Coronary artery (tissue), 2 donors: ENCODE measurements around the gene COL26A1.

Source experiments
- DNase-seq: peaks from one replicate; pipeline ENCODE4 v3.0.0-alpha.2; 2017; ENCODE audit warnings: low spot score
- H3K27ac ChIP-seq, 2 donors: fragments of 200-600 bp; sonication (generic); one replicate each; pipeline ENCODE4 v1.5.1; 2016 to 2019
- H3K4me3 ChIP-seq: fragments of 200-600 bp; sonication (generic); 2 replicates; pipeline ENCODE4 v1.5.1; 2016; ENCODE audit warnings: mild to moderate bottlenecking, moderate library complexity
- TF ChIP-seq, protein P1 (sequence below): fragments of 200-600 bp; sonication (generic); IDR thresholded peaks from one replicate; pipeline ENCODE4 v1.5.1; 2019; ENCODE audit warnings: antibody characterized with exemption

COL26A1 gene

DNA sequence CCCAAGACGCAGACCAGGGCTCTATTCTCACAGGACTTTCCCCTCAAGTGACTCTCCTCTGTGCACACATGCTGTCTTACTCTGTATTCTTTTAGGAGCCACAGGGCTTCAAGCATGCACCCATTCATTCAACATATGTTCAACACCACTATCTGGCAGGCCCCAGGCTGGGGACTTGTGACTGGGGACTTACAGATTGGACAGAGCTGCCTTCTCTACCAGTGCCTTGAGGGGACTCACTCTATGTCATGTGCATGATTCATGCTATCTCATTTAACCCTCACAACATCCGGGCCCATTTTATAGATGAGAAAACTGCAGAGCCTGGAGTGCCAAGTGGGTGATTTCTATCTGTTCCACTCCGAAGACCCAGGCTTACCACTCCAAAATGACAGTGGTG is 232.1 kb downstream of the COL26A1 start:
- H3K27ac ChIP-seq: no peak overlapping the region
- no peak overlapping the region for H3K4me3 ChIP-seq
- DNase-seq: peak; percentile 49
- TF ChIP-seq, protein P1, sequence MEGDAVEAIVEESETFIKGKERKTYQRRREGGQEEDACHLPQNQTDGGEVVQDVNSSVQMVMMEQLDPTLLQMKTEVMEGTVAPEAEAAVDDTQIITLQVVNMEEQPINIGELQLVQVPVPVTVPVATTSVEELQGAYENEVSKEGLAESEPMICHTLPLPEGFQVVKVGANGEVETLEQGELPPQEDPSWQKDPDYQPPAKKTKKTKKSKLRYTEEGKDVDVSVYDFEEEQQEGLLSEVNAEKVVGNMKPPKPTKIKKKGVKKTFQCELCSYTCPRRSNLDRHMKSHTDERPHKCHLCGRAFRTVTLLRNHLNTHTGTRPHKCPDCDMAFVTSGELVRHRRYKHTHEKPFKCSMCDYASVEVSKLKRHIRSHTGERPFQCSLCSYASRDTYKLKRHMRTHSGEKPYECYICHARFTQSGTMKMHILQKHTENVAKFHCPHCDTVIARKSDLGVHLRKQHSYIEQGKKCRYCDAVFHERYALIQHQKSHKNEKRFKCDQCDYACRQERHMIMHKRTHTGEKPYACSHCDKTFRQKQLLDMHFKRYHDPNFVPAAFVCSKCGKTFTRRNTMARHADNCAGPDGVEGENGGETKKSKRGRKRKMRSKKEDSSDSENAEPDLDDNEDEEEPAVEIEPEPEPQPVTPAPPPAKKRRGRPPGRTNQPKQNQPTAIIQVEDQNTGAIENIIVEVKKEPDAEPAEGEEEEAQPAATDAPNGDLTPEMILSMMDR: no peak

DNA sequence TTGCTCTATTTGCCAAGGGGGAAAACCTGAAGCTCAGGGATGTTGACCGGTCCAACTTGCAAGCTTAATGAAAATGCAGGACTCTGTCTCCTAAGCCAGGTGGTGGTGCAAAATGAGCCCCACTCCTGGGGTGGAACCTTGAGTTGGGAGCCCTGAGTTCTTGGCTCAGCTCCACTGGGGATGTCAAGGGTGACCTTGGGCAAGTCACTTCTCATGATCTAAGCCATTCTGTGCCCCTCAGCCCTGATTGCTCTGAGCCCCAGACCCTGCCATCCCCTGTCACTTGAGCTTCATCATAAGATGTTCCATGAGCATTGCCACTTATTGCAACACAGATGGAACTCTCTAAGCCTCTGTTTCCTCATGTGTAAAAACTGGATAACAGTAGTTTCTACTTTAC is 232.6 kb downstream of the COL26A1 start:
- DNase-seq: peak; percentile 40
- no peak overlapping the region for H3K4me3 ChIP-seq
- no peak overlapping the region for H3K27ac ChIP-seq
- TF ChIP-seq, protein P1: no peak

DNA sequence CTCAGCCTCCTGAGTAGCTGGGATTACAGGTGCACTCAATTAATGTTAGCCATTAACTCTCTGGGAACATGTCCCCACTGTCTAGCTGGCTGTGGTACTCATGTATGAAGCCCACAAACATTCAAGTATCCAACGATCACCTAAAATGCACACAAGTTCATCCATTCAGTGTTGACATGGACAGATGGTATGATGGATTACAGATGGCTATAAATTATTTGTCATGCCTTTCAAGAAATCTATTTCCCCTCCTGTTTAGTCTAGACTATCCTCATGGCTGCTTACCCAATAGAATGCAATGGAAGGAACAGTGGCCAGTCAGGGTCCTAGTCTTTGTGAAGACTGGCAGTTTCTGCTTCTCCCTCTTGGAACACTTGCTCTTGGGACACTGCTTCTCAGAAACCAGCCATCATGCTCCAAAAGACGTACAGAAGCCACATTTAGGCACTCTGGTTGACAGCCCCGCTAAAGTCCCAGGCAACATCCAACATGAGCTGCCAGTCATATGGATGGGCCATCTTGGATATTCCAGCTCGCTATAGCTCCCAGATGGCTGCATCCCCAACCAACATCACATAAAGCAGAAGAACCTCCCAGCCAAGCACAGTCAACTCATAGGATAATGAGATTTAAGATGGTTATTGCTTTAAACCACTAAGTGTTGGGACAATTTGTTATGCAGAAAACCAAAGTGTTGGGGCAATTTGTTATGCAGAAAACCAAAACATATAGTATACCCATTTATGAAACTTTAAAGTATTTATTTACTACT is 233.3 kb downstream of the COL26A1 start:
- Histone ChIP-seq H3K4me3 (no peak overlapping the region), H3K27ac (no peak overlapping the region)
- DNase-seq: no peak
- TF ChIP-seq, protein P1: no peak

DNA sequence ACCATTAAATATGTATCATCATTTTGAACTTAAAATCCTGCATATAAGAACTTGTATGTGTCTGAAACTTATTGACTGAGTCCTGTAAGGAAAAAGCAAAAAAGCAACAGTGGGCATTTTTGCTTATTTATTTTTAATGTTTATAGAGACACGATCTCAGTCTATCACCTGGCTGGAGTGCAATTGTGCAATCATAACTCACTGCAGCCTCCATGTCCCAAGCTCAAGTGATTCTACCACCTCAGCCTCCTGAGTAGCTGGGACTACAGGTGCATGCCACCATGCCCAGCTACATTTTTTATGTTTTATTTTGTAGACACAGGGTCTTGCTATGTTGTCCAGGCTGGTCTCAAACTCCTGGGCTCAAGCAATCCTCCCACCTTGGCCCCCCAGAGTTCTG is 234.2 kb downstream of the COL26A1 start:
- Histone ChIP-seq H3K4me3 (no peak overlapping the region), H3K27ac (no peak overlapping the region)
- TF ChIP-seq, protein P1: no peak
- DNase-seq: no peak

DNA sequence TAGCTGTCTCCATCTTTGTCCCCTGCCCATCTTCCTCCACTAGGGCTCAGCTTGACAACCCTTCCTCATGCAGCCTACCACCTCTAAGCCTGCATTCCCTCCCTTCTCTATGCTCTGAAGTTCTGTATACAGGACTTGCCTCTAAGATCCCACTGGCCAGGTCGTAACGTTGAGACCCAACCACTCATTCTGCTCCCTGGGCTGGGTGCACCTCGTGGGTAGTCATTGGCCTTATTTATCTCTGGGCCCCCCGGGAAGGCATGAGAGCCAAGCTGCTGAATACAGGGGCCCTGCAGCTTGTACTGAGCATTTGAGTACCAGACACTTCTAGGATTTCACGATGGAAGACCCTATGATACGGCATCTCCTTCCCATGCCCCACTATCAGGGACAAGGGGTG is 235.3 kb downstream of the COL26A1 start:
- Histone ChIP-seq H3K4me3 (no peak overlapping the region), H3K27ac (peak overlapping the region; percentile 84 to 91)
- TF ChIP-seq, protein P1: no peak
- DNase-seq: no peak

DNA sequence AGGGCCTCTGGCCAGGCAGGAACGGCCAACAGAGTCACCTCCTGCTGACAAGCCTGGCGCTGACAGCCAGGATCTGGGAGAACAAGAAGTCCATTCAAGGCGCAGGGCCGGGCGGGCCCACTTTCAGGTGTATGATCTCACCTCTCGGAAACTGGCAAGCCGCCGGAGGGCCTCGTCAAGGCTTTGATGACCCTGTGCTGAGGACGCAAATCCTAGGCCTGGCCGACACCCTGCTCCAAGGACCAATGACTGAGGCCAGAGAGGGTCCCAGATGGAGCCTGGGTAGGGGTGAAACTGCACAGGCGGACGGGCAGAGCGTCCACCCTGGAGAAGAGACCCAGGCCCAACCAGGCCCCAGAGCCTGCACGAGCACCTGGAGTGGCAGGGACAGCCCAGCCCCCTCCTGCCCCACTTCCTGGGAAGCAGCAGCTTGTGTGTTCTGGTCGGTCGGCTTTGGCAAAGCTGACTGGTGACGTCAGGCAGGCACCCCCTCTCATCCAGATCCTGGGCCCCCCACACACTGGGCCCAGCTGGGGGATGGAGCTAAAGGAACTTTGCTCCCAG is 235.8 kb downstream of the COL26A1 start:
- no peak for DNase-seq
- H3K27ac ChIP-seq: peak overlapping the region; percentile 84 to 91

More for the DNA sequence above, 235.8 kb downstream of the COL26A1 start:
- TF ChIP-seq, protein P1: no peak
- no peak overlapping the region for H3K4me3 ChIP-seq
